Neutrophil (primary cell): ENCODE results near the gene RHOXF1.
A peak's percentile ranks its signal among the peaks of the same experiment; 100 is the strongest.
"Not testable (repeated sequence)": the region's sequence is repeated elsewhere in the genome, so short reads cannot be mapped to it uniquely, and the experiment has no call there.

Experiments used
- H3K27ac ChIP-seq: fragments of 200-600 bp; sonication (generic); 2 replicates; pipeline ENCODE4 v1.5.1; 2016; ENCODE audit warnings: mild to moderate bottlenecking, moderate library complexity
- H3K27me3 ChIP-seq: fragments of 200-600 bp; sonication (generic); 2 replicates; pipeline ENCODE4 v1.6.0; 2016; ENCODE audit warnings: mild to moderate bottlenecking
- H3K36me3 ChIP-seq: fragments of 200-600 bp; sonication (generic); 2 replicates; pipeline ENCODE4 v1.5.1; 2017
- H3K4me1 ChIP-seq, 2 experiments: fragments of 200-600 bp in 1 of 2; sonication (generic) in 1 of 2; 1 replicate in 1 of 2; 2 replicates in 1 of 2; pipeline versions ENCODE4 v1.5.1 to v1.6.1; 2013 to 2016; ENCODE audit warnings: low read depth in 1 of 2, low read length in 1 of 2, mild to moderate bottlenecking in 1 of 2, moderate library complexity in 1 of 2; ENCODE audit not compliant: control insufficient read depth in 1 of 2, insufficient read depth in 1 of 2
- H3K4me3 ChIP-seq, 2 experiments: fragments of 200-600 bp in 1 of 2; sonication (generic) in 1 of 2; 1 replicate in 1 of 2; 2 replicates in 1 of 2; pipeline ENCODE4 v1.5.1; 2013 to 2016; ENCODE audit warnings: low read depth in 1 of 2, low read length in 1 of 2, mild to moderate bottlenecking in 1 of 2, moderate library complexity in 1 of 2
- H3K9me3 ChIP-seq: fragments of 200-600 bp; sonication (generic); 2 replicates; pipeline ENCODE4 v1.5.1; 2016
- CTCF ChIP-seq: fragments of 200-600 bp; sonication (generic); IDR thresholded peaks from 2 replicates; pipeline ENCODE4 v1.5.1; 2016; ENCODE audit warnings: antibody characterized with exemption

Gene RHOXF1

GRCh38 chrX:120125444-120125843 is 9.7 kb upstream of the RHOXF1 start:
- H3K9me3 ChIP-seq, result no peaks in the 10 kb centered on the region

GRCh38 chrX:120120223-120120622 is 4.5 kb upstream of the RHOXF1 start:
- no peaks in the 10 kb centered on the region for H3K27me3 ChIP-seq
- H3K4me3 ChIP-seq, result no peak overlapping the region
- no peaks in the 10 kb centered on the region for H3K9me3 ChIP-seq
- TF ChIP-seq CTCF, result no peak
- H3K36me3 ChIP-seq, result no peaks in the 10 kb centered on the region
- no peak overlapping the region for H3K27ac ChIP-seq
- no peaks in the 10 kb centered on the region for H3K4me1 ChIP-seq

More at GRCh38 chrX:120125444-120125843, 9.7 kb upstream of the RHOXF1 start:
- H3K36me3 ChIP-seq, result no peaks in the 10 kb centered on the region
- no peaks in the 10 kb centered on the region for H3K27me3 ChIP-seq
- TF ChIP-seq CTCF, result no peak
- H3K27ac ChIP-seq, result peak overlapping the region; percentile 66
- H3K4me1 ChIP-seq, result no peaks in the 10 kb centered on the region
- no peak overlapping the region for H3K4me3 ChIP-seq

DNA sequence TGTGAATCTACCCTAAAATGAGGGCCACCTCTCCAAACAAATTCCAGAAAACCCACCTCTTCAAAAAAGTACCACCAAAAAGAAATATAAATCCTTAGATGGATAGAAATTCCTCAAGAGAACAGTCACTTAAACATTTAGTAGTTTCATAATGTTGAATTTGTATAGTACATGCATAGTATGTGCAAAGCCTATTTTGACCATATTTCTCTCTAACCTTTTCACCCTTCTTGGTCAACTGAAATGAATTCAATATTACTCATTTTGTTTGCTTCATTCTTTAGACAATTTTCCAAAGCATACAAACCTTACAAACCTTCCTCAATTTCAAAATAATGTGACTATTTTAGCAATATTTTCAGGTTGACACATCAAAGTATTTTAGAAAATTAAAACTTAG is 4.1 kb downstream of the RHOXF1 start:
- Histone ChIP-seq H3K9me3 (no peaks in the 10 kb centered on the region), H3K4me1 (no peaks in the 10 kb centered on the region), H3K27ac (no peak overlapping the region), H3K4me3 (no peak overlapping the region), H3K36me3 (no peaks in the 10 kb centered on the region), H3K27me3 (no peaks in the 10 kb centered on the region)
- TF ChIP-seq CTCF, result no peak

GRCh38 chrX:120109378-120109777 is 6.3 kb downstream of the RHOXF1 start:
- no peaks in the 10 kb centered on the region for H3K4me1 ChIP-seq
- no peaks in the 10 kb centered on the region for H3K27me3 ChIP-seq
- no peak overlapping the region for H3K27ac ChIP-seq
- no peaks in the 10 kb centered on the region for H3K36me3 ChIP-seq
- no peak for TF ChIP-seq CTCF
- H3K9me3 ChIP-seq, result no peaks in the 10 kb centered on the region
- no peak overlapping the region for H3K4me3 ChIP-seq

DNA sequence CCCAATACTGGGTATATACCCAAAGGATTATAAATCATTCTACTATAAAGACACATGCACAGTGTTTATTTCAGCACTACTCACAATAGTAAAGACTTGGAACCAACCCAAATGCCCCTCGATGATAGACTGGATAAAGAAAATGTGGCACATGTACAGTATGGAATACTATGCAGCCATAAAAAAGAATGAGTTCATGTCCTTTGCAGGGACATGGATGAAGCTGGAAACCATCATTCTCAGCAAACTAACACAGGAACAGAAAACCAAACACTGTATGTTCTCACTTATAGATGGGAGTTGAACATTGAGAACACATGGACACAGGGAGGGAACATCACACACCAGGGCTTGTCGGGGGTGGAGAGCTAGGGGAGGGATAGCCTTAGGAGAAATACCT is 11.0 kb downstream of the RHOXF1 start:
- not testable (repeated sequence) for H3K36me3 ChIP-seq, H3K4me3 ChIP-seq, H3K9me3 ChIP-seq, H3K27ac ChIP-seq, H3K4me1 ChIP-seq, H3K27me3 ChIP-seq

GRCh38 chrX:120101057-120101456 is 14.7 kb downstream of the RHOXF1 start:
- H3K4me1 ChIP-seq, H3K27ac ChIP-seq, H3K27me3 ChIP-seq, H3K36me3 ChIP-seq, H3K9me3 ChIP-seq, H3K4me3 ChIP-seq: not testable (repeated sequence)

DNA sequence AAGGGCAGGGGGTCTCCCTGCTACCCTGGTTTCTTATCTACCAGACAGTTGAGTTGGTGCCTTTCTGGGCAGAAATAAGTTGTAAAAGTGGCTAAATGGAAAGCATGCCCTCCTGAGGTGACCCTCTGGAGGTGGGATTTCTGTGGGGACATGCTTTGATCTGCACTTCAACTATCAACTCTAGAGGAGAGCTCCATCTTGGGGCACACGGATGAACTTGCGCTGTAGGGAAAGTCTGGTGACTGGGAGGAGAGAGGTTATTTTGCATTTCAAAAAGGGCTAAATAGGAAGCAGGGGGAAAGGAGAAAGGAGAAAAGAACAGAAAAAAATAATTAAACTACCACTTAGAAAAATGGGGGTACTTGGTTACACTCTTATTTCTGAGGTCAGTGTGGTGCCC is 25.5 kb downstream of the RHOXF1 start:
- no peaks in the 10 kb centered on the region for H3K27me3 ChIP-seq
- H3K36me3 ChIP-seq, result no peaks in the 10 kb centered on the region
- no peak for TF ChIP-seq CTCF
- no peak overlapping the region for H3K27ac ChIP-seq
- no peaks in the 10 kb centered on the region for H3K9me3 ChIP-seq
- H3K4me1 ChIP-seq, result no peaks in the 10 kb centered on the region
- H3K4me3 ChIP-seq, result no peak overlapping the region
